H9 (cell line): Measurements from ENCODE around the gene CCDC177. TPM values are rescaled to one million over a fixed set of nuclear protein-coding genes. Genes with fewer than 3 reads are reported as not detected.

Source experiments
- DNase-seq: peaks from one replicate; pipeline ENCODE4 v3.0.0-alpha.2; 2017
- H2AFZ ChIP-seq: one replicate; pipeline ENCODE4 v1.6.1; 2013; ENCODE audit warnings: mild to moderate bottlenecking, low read length, control low read depth, moderate library complexity
- H2AK5ac ChIP-seq: 2 replicates; pipeline ENCODE4 v1.6.1; 2013; ENCODE audit warnings: low read length, control low read depth, mixed read lengths; ENCODE audit not compliant: insufficient read length
- H2BK120ac ChIP-seq: one replicate; pipeline ENCODE4 v1.6.1; 2013; ENCODE audit warnings: low read depth, mild to moderate bottlenecking, low read length, control low read depth, inconsistent platforms; ENCODE audit not compliant: poor library complexity, severe bottlenecking
- H2BK12ac ChIP-seq: 2 replicates; pipeline ENCODE4 v1.6.1; 2013; ENCODE audit warnings: low read length, control low read depth, mixed read lengths, low read depth; ENCODE audit not compliant: insufficient read length
- H2BK15ac ChIP-seq: 2 replicates; pipeline ENCODE4 v1.6.1; 2013; ENCODE audit warnings: low read depth, low read length, control low read depth
- H2BK20ac ChIP-seq: one replicate; pipeline ENCODE4 v1.6.1; 2013; ENCODE audit warnings: low read depth, mild to moderate bottlenecking, low read length, control low read depth, inconsistent platforms; ENCODE audit not compliant: poor library complexity, severe bottlenecking
- H2BK5ac ChIP-seq: 2 replicates; pipeline ENCODE4 v1.6.1; 2013; ENCODE audit warnings: low read length, control low read depth, mixed read lengths; ENCODE audit not compliant: insufficient read length
- H3K14ac ChIP-seq: 2 replicates; pipeline ENCODE4 v1.6.1; 2013; ENCODE audit warnings: low read length, control low read depth; ENCODE audit not compliant: insufficient read depth
- H3K18ac ChIP-seq: 2 replicates; pipeline ENCODE4 v1.6.1; 2013; ENCODE audit warnings: low read depth, mild to moderate bottlenecking, mixed read lengths, low read length, control low read depth; ENCODE audit not compliant: insufficient read length
- H3K23ac ChIP-seq: 2 replicates; pipeline ENCODE4 v1.6.1; 2013; ENCODE audit warnings: low read length, control low read depth, mixed read lengths, low read depth; ENCODE audit not compliant: insufficient read length
- H3K23me2 ChIP-seq: 2 replicates; pipeline ENCODE4 v1.6.1; 2013; ENCODE audit warnings: low read depth, mild to moderate bottlenecking, mixed read lengths, low read length, control low read depth; ENCODE audit not compliant: insufficient read length, poor library complexity, severe bottlenecking
- H3K27ac ChIP-seq: 2 replicates; pipeline ENCODE4 v1.5.1; 2013; ENCODE audit warnings: low read length, control low read depth, mixed read lengths, low read depth; ENCODE audit not compliant: insufficient read length
- H3K27me3 ChIP-seq: 2 replicates; pipeline ENCODE4 v1.6.1; 2013; ENCODE audit warnings: low read length, control low read depth, inconsistent platforms; ENCODE audit not compliant: insufficient read depth
- H3K4ac ChIP-seq: 2 replicates; pipeline ENCODE4 v1.6.1; 2013; ENCODE audit warnings: low read depth, mild to moderate bottlenecking, control low read depth, inconsistent platforms, low read length, moderate library complexity
- H3K4me1 ChIP-seq: 2 replicates; pipeline ENCODE4 v1.6.1; 2013; ENCODE audit warnings: low read length, control low read depth, inconsistent platforms; ENCODE audit not compliant: insufficient read depth
- H3K4me2 ChIP-seq: 2 replicates; pipeline ENCODE4 v1.6.1; 2013; ENCODE audit warnings: low read length, control low read depth, mixed read lengths; ENCODE audit not compliant: insufficient read length, insufficient read depth
- H3K56ac ChIP-seq: 2 replicates; pipeline ENCODE4 v1.6.1; 2013; ENCODE audit warnings: low read depth, mild to moderate bottlenecking, mixed read lengths, low read length, control low read depth; ENCODE audit not compliant: insufficient read length
- H3K79me1 ChIP-seq: 2 replicates; pipeline ENCODE4 v1.6.1; 2013; ENCODE audit warnings: low read depth, mild to moderate bottlenecking, moderate library complexity, low read length, control low read depth, inconsistent platforms; ENCODE audit not compliant: insufficient read depth, poor library complexity, severe bottlenecking
- H3K79me2 ChIP-seq: 2 replicates; pipeline ENCODE4 v1.6.1; 2013; ENCODE audit warnings: low read length, control low read depth, inconsistent platforms; ENCODE audit not compliant: insufficient read depth
- H3K9ac ChIP-seq: 2 replicates; pipeline ENCODE4 v1.6.1; 2013; ENCODE audit warnings: low read length, control low read depth, mixed read lengths; ENCODE audit not compliant: insufficient read length; ENCODE audit errors: extremely low read depth
- H3K9me3 ChIP-seq: one replicate; pipeline ENCODE4 v1.6.1; 2013; ENCODE audit warnings: low read depth, low read length, inconsistent platforms; ENCODE audit not compliant: control insufficient read depth
- H3T11ph ChIP-seq: one replicate; pipeline ENCODE4 v1.6.1; 2013; ENCODE audit warnings: mild to moderate bottlenecking, low read length, control low read depth, inconsistent platforms
- H4K20me1 ChIP-seq: one replicate; pipeline ENCODE4 v1.6.1; 2013; ENCODE audit not compliant: control insufficient read depth, insufficient read length, insufficient read depth
- H4K5ac ChIP-seq: 2 replicates; pipeline ENCODE4 v1.6.1; 2013; ENCODE audit warnings: low read depth, mild to moderate bottlenecking, mixed read lengths, low read length, control low read depth; ENCODE audit not compliant: insufficient read length
- H4K8ac ChIP-seq: replicated peaks from 2 replicates; pipeline ENCODE4 v1.6.1; 2013; ENCODE audit warnings: low read length, control low read depth, mixed read lengths, low read depth; ENCODE audit not compliant: insufficient read length
- H4K91ac ChIP-seq: 2 replicates; pipeline ENCODE4 v1.6.1; 2013; ENCODE audit warnings: low read depth, mild to moderate bottlenecking, moderate library complexity, mixed read lengths, low read length, control low read depth; ENCODE audit not compliant: insufficient read length
- H3K27ac Mint-ChIP-seq, 3 experiments: 2 replicates in 2 of 3; 3 replicates in 1 of 3; pipeline ENCODE4 v1.8.0; 2020 to 2021; ENCODE audit warnings: mixed read lengths in 3 of 3, mild to moderate bottlenecking in 1 of 3, moderate library complexity in 1 of 3
- H3K27me3 Mint-ChIP-seq: 2 replicates; pipeline ENCODE4 v1.8.0; 2021; ENCODE audit warnings: low read depth, mild to moderate bottlenecking, moderate library complexity, mixed read lengths
- H3K36me3 Mint-ChIP-seq, 3 experiments: 2 replicates in 2 of 3; 3 replicates in 1 of 3; pipeline ENCODE4 v1.8.0; 2020 to 2021; ENCODE audit warnings: low read depth in 3 of 3, mixed read lengths in 3 of 3; ENCODE audit not compliant: insufficient read depth in 1 of 3
- H3K4me1 Mint-ChIP-seq, 2 experiments: 2 replicates each; pipeline ENCODE4 v1.8.0; 2020; ENCODE audit warnings: mixed read lengths in 2 of 2
- H3K4me3 Mint-ChIP-seq, 2 experiments: 2 replicates in 1 of 2; 3 replicates in 1 of 2; pipeline ENCODE4 v1.8.0; 2020 to 2021; ENCODE audit warnings: mild to moderate bottlenecking in 2 of 2, mixed read lengths in 2 of 2, moderate library complexity in 1 of 2
- H3K9me3 Mint-ChIP-seq, 2 experiments: 2 replicates in 1 of 2; 3 replicates in 1 of 2; pipeline ENCODE4 v1.8.0; 2020; ENCODE audit warnings: mild to moderate bottlenecking in 2 of 2, mixed read lengths in 2 of 2, moderate library complexity in 1 of 2
- CTCF ChIP-seq: fragments of 200-600 bp; sonication (generic); conservative IDR thresholded peaks from 3 replicates; pipeline ENCODE4 v1.8.0; 2021; ENCODE audit warnings: antibody characterized with exemption, mild to moderate bottlenecking
- WGBS: extraction: QIAGEN DNeasy Blood & Tissue Kit; methylation state at CpG from one replicate; pipeline ENCODE4 v1.1.7; 2013; ENCODE audit warnings: missing lambda C conversion rate, low lambda C conversion rate, mixed read lengths; ENCODE audit not compliant: insufficient read length; ENCODE audit errors: extremely low coverage; 5-methylcytosine and 5-hydroxymethylcytosine counted together
- total RNA-seq: library from RNA; stranded (reverse); gene quantifications from 2 replicates; pipeline ENCODE4 v1.2.1, GENCODE V29; 2021

CCDC177 gene
- total RNA-seq, 1 experiment from 2014 or later, result 6.1 TPM

GRCh38 chr14:69572841-69573135, 1.9 kb downstream of the CCDC177 start:
- H2BK20ac ChIP-seq, result no peak overlapping the region
- Mint-ChIP-seq H3K9me3 (peaks cover 0 to 2% of the 10 kb centered on the region in 2 experiments; a peak in 1 of 5 replicates), H3K4me3 (no peak overlapping the region), H3K4me1 (peaks cover 3 to 5% of the 10 kb centered on the region in 2 experiments), H3K36me3 (peaks cover 15 to 30% (median 19%) of the 10 kb centered on the region in 3 experiments), H3K27ac (no peak overlapping the region), H3K27me3 (peaks cover 25% of the 10 kb centered on the region)
- no peak overlapping the region for H3K4ac ChIP-seq
- no peaks in the 10 kb centered on the region for H3K9me3 ChIP-seq
- no peak for DNase-seq
- no CpG with 5 or more reads among the region's 40 CpGs for WGBS
- H2BK5ac ChIP-seq, result no peak overlapping the region
- no peaks in the 10 kb centered on the region for H3K79me2 ChIP-seq
- no peaks in the 10 kb centered on the region for H4K20me1 ChIP-seq
- peaks cover 3% of the 10 kb centered on the region for H3K23me2 ChIP-seq
- no peak overlapping the region for H3K18ac ChIP-seq
- no peak overlapping the region for H4K91ac ChIP-seq
- no peak overlapping the region for H2AFZ ChIP-seq
- no peak overlapping the region for H2BK12ac ChIP-seq
- H3T11ph ChIP-seq, result no peak overlapping the region
- H2BK120ac ChIP-seq, result no peak overlapping the region
- H3K4me1 ChIP-seq, result no peaks in the 10 kb centered on the region
- H4K8ac ChIP-seq, result no peak overlapping the region
- TF ChIP-seq CTCF, result no peak
- no peak overlapping the region for H2BK15ac ChIP-seq
- no peak overlapping the region for H2AK5ac ChIP-seq
- H3K9ac ChIP-seq, result no peak overlapping the region
- no peak overlapping the region for H3K27ac ChIP-seq
- H3K23ac ChIP-seq, result no peak overlapping the region
- no peak overlapping the region for H4K5ac ChIP-seq
- H3K4me2 ChIP-seq, result no peak overlapping the region
- H3K27me3 ChIP-seq, result peaks cover 12% of the 10 kb centered on the region; the same call in 1 of the 2 replicates
- no peak overlapping the region for H3K14ac ChIP-seq
- no peaks in the 10 kb centered on the region for H3K79me1 ChIP-seq
- no peak overlapping the region for H3K56ac ChIP-seq
